GM04503 (cell line): ENCODE results near the gene NUDT3.
"Not testable (repeated sequence)": the region's sequence is repeated elsewhere in the genome, so short reads cannot be mapped to it uniquely, and the experiment has no call there.

ENCODE experiments used
- DNase-seq: peaks from one replicate; pipeline ENCODE4 v3.0.0-alpha.2; 2012; ENCODE audit warnings: low read depth

NUDT3 gene

GRCh38 chr6:34342247-34342646 is 50.2 kb downstream of the NUDT3 start:
- DNase-seq = no peak

GRCh38 chr6:34341481-34341971 is 50.9 kb downstream of the NUDT3 start:
- DNase-seq = no peak

GRCh38 chr6:34340906-34341480 is 51.5 kb downstream of the NUDT3 start:
- no peak for DNase-seq

- no peak for DNase-seq
These were observed 52.1 kb downstream of the NUDT3 start for GRCh38 chr6:34340394-34340793.

- no peak for DNase-seq
These were observed 52.5 kb downstream of the NUDT3 start for GRCh38 chr6:34339971-34340370.

GRCh38 chr6:34339432-34339831 is 53.0 kb downstream of the NUDT3 start:
- no peak for DNase-seq

- no peak for DNase-seq
These were observed 53.7 kb downstream of the NUDT3 start for GRCh38 chr6:34338811-34339210.

GRCh38 chr6:34338377-34338776 is 54.1 kb downstream of the NUDT3 start:
- no peak for DNase-seq

GRCh38 chr6:34334796-34335416 is 57.6 kb downstream of the NUDT3 start:
- DNase-seq = no peak

- DNase-seq = no peak
These were observed 58.6 kb downstream of the NUDT3 start for GRCh38 chr6:34333858-34334257.

- DNase-seq = no peak
These were observed 59.9 kb downstream of the NUDT3 start for GRCh38 chr6:34332251-34333198.

- no peak for DNase-seq
These were observed 61.0 kb downstream of the NUDT3 start for GRCh38 chr6:34331371-34332050.

- DNase-seq = not testable (repeated sequence)
These were observed 62.7 kb downstream of the NUDT3 start for GRCh38 chr6:34329814-34330213.

GRCh38 chr6:34328969-34329368 is 63.5 kb downstream of the NUDT3 start:
- no peak for DNase-seq

GRCh38 chr6:34327313-34328205 is 64.9 kb downstream of the NUDT3 start:
- DNase-seq = not testable (repeated sequence)

GRCh38 chr6:34325633-34326032 is 66.8 kb downstream of the NUDT3 start:
- no peak for DNase-seq

- DNase-seq = no peak
These were observed 67.6 kb downstream of the NUDT3 start for GRCh38 chr6:34324738-34325444.

GRCh38 chr6:34324221-34324620 is 68.2 kb downstream of the NUDT3 start:
- DNase-seq = not testable (repeated sequence)

- DNase-seq = no peak
These were observed 69.2 kb downstream of the NUDT3 start for GRCh38 chr6:34323300-34323699.

GRCh38 chr6:34322732-34323131 is 69.7 kb downstream of the NUDT3 start:
- DNase-seq = no peak

GRCh38 chr6:34321821-34322220 is 70.6 kb downstream of the NUDT3 start:
- no peak for DNase-seq
